GM15510 (cell line): ENCODE results near the gene COL6A3.

Experiments
- POLR2A ChIP-seq: IDR thresholded peaks from 3 replicates; pipeline ENCODE4 v1.6.1; 2011; ENCODE audit warnings: borderline replicate concordance; ENCODE audit not compliant: insufficient read length; ENCODE audit errors: extremely low read depth

Gene COL6A3

DNA sequence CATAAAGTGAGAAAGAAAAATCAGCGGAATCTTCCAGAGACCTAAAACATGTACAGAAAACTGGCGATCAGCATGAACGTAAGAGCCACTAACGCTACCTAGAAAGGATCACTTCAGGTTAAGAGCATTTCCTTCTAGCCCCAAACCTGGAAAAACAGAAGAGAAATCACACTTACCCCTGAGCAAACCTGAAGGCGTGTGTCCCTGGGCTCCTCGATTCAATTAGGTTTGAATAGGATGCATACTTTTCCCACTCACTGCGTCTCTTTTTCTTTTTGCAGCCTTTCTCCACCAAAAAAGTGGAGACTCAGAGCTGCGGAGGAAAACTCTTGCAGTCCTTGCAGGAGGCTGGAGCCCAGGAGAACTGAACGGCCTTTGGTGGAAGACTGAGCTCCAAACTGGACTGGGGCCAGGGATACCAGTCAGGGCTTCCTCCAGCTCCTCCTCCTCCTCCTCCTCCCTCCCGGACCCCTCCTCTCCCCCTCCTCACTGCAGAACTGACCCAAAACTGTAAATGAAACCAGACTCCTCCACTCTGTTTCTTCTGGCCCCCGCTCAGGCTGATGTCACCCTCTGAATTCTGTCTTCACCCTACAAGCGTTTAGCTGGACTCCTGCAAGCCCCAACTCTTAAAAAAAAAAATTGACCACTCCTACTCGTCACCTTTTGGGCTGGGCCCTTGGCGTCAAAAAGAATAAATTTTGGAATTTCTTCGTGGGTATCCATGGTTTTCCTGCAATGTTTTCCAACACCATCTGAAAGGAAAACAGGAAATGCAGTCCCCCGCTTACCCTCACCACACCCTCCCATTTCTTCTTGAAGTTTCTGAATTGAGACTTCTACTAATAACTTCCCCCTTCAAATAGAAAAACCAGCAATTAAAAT, at the start of gene COL6A3:
Gene COL6A3 (minus strand): TSS at position 388 of the 885 bp plus-strand sequence. CDS start 17,347 bp downstream, outside the sequence.
- TF ChIP-seq POLR2A: no peak

DNA sequence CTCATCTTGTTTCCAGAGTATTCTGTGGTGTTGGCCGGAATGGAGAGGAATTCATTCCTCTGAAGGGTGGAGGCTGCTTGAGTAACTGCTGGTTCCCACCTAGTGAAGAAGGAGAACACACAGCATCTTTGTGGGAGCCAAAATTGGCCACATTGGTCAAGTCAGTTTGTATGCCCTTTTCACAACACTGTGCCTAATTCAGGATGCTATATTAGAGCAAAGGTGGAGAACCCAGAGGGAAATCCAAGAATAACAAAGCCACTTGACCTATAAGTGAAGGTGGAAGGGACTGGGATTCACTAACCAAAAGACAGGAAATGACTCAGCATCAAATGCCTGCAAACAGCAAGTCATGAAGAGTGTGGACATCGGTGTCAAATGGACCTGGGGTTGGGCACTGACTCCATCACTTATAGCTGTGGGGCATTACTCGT, 45.8 kb upstream of the COL6A3 start:
- no peak for TF ChIP-seq POLR2A

- TF ChIP-seq POLR2A: no peak
Observed at GRCh38 chr2:237459226-237459625, 45.3 kb upstream of the COL6A3 start.

DNA sequence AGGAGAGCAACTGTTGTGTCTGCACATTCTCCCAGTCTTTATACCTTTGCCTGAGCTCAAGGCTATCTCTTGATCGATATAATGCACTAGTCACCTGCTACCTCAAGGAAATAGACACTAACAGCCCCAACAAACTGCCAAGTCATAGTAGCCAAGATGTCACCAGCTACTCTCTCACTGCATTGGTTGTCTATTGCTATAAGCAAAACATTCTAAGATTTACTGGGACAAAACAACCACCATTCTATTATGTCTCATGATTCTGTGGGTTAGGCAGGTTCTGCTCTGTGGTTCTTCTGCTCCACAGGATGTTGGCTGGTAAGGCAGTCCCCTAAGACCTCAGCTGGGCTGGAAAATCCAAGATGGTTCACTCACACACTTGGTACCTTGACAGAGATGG, 44.6 kb upstream of the COL6A3 start:
- TF ChIP-seq POLR2A: no peak

DNA sequence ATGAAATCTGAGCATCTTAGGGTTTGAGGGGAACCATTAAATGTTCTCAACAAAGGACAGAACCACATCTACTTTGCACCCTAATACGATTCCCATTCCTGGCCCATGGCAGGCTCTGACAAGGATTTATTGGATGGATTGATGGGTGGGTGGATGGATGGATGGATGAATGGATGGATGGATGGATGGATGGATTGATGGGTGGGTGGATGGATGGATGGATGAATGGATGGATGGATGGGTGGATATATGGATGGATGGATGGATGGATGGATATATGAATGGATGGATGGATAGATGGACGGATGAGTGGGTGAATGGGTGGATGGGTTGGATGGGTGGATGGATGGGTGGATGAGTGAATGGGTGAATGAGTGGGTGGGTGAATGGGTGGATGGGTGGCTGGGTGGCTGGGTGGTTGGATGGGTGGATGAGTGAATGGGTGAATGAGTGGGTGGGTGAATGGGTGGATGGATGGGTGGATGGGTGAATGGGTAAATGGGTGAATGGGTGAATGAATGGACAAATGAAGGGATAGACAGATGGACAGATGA, 43.5 kb upstream of the COL6A3 start:
- no peak for TF ChIP-seq POLR2A

- TF ChIP-seq POLR2A: no peak
Observed at GRCh38 chr2:237456200-237456843, 42.4 kb upstream of the COL6A3 start.

GRCh38 chr2:237455764-237456163, 41.8 kb upstream of the COL6A3 start:
- no peak for TF ChIP-seq POLR2A

DNA sequence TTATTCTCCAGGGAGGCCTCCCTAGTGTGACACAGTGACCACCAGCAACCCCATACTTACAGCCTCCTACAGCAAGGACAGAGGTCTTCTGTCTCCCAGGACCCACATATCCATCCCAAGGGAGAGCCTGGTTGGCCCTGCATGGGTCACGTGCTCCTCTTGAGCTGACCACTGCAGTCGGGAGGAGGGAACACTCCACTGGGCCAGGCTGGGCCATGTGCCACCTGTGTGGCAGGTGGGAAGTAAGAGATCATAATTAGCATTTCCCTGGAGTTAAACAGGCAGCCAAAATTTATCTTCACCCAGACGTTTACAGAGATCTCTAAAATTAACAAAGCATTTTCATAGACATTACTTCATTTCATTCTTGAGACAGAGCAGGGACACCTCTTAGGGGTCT, 39.7 kb upstream of the COL6A3 start:
- TF ChIP-seq POLR2A: no peak

DNA sequence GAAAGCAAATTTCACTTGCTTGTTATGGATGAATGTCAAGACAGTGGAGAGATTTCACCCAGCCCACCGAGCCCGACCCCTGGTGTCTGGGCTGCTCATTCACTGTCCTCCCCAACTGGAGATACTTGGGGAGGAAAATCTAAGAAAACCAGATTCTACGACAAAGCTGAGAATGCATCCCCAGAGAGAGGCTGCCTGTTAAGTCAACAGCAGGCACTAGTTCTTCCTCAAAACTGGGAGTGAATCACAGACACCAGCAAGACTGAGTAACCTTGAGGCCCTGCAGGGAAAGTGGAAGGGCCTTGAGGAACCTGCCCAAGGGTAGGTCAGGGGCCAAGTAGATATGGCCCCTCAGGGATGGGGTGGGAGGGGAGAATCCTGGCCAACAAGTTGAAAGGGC, 38.9 kb upstream of the COL6A3 start:
- no peak for TF ChIP-seq POLR2A

- no peak for TF ChIP-seq POLR2A
Observed at GRCh38 chr2:237451643-237452469, 37.9 kb upstream of the COL6A3 start.

GRCh38 chr2:237450583-237450982, 36.6 kb upstream of the COL6A3 start:
- no peak for TF ChIP-seq POLR2A

DNA sequence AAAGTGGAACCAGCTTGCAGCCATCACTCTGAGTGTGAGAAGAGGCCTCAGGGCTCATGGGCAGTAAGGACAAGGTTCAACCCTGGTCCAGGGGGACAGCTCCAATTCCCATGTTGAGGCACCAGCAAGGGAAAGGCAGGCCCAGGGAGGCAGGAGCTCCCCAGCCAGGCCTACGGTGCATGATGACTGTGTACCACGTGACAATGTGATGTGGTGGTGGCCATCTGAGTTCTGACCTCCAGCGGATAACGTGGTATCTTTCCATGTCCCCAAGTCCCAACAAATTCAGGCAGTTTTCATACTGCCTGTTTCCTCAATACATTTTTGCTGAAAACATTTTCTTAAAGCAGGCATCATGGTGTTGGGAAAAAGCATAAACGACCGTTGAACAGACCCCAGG, 36.1 kb upstream of the COL6A3 start:
- TF ChIP-seq POLR2A: no peak

DNA sequence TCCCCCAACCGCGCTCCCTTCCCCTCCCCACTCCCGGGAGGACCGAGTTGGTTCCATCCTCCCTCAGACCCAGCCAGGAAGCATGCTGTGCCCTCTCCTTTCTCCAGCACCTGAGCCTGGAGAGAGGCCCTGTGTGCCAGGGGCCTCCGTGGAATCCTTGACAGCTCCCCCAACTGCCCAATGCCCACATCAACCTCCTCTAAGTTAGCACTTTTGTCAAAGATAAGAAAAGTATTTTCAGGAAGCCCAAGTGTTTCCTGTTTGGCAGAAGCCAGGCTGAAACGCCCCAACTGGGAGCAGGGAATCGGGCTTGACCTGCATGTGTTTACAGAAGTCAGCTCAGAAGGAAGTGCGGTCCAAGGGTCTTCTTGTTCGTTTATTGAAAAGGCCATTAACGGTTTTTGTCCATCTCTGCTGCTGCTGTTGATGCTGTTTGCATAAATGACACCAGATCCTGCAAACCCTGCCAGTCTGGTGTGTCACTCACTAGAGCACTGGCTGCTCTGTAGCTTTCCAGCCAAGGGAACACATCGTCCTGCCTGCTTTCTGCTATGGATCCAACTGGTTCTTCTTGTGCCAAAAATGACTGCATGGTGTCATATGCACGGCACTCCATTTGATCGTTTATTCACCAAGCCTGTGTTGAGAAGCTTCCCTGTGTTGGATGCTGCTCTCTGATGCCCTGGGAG, 35.4 kb upstream of the COL6A3 start:
- TF ChIP-seq POLR2A: no peak

DNA sequence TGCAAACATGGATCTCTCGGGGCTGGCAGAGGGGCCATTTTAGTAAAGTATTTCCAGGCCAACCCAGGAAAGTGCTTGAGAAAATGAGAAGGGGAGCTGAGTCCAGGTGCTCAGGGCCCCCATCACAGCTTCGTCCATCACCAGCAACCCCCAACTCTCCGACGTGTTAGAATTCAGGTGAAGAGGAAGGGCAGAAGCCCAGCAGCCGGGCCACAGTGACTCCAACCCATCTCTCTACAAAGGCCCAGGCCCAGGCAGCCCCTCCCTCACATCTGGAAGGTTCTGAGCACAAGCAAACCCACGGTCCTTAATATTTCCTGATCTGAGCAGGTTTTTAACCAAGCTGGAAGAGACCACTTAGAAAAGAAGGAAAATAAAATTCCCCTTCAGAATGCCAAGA, 34.7 kb upstream of the COL6A3 start:
- TF ChIP-seq POLR2A: no peak
